MM.1S (cell line): ENCODE results near the gene DCDC2C.

ENCODE experiments used
- DNase-seq: peaks from one replicate; pipeline ENCODE4 v3.0.0-alpha.2; 2015
- H2AFZ ChIP-seq: fragments of 300-600 bp; sonication (generic); 2 replicates; pipeline ENCODE4 v1.6.0; 2016; ENCODE audit warnings: antibody characterized with exemption, low read length
- H3F3A ChIP-seq: fragments of 300-600 bp; sonication (generic); 2 replicates; pipeline ENCODE4 v1.6.1; 2016; ENCODE audit warnings: mild to moderate bottlenecking, antibody characterized with exemption, low read length, moderate library complexity, mixed read lengths; ENCODE audit not compliant: insufficient read depth
- H3K27ac ChIP-seq: fragments of 300-600 bp; sonication (generic); 2 replicates; pipeline ENCODE4 v1.5.1; 2016; ENCODE audit warnings: mild to moderate bottlenecking, low read length
- H3K27me3 ChIP-seq: fragments of 300-600 bp; sonication (generic); replicated peaks from 2 replicates; pipeline ENCODE4 v1.6.0; 2016; ENCODE audit warnings: low read length; ENCODE audit not compliant: insufficient read depth
- H3K36me3 ChIP-seq: fragments of 300-600 bp; sonication (generic); replicated peaks from 2 replicates; pipeline ENCODE4 v1.6.1; 2016; ENCODE audit warnings: mild to moderate bottlenecking, low read length, mixed read lengths; ENCODE audit not compliant: insufficient read depth
- H3K4me1 ChIP-seq: fragments of 300-600 bp; sonication (generic); 2 replicates; pipeline ENCODE4 v1.6.1; 2016; ENCODE audit warnings: low read length, mixed read lengths
- H3K4me2 ChIP-seq: fragments of 300-600 bp; sonication (generic); 2 replicates; pipeline ENCODE4 v1.6.0; 2016; ENCODE audit warnings: low read depth, low read length
- H3K4me3 ChIP-seq: fragments of 300-600 bp; sonication (generic); 2 replicates; pipeline ENCODE4 v1.5.1; 2016; ENCODE audit warnings: low read length, mixed read lengths
- H3K79me2 ChIP-seq: fragments of 300-600 bp; sonication (generic); 2 replicates; pipeline ENCODE4 v1.6.1; 2016; ENCODE audit warnings: mixed run types, low read length, mixed read lengths
- H3K9ac ChIP-seq: fragments of 300-600 bp; sonication (generic); 2 replicates; pipeline ENCODE4 v1.6.1; 2016; ENCODE audit warnings: low read length, mixed read lengths
- H3K9me2 ChIP-seq: fragments of 300-600 bp; sonication (generic); replicated peaks from 2 replicates; pipeline ENCODE4 v1.6.1; 2016; ENCODE audit warnings: mild to moderate bottlenecking, low read length, mixed read lengths; ENCODE audit not compliant: insufficient read depth
- H3K9me3 ChIP-seq: fragments of 300-600 bp; sonication (generic); replicated peaks from 2 replicates; pipeline ENCODE4 v1.6.1; 2016; ENCODE audit warnings: mild to moderate bottlenecking, low read length, mixed read lengths; ENCODE audit not compliant: insufficient read depth
- H4K20me1 ChIP-seq: fragments of 300-600 bp; sonication (generic); 2 replicates; pipeline ENCODE4 v1.6.1; 2016; ENCODE audit warnings: mild to moderate bottlenecking, low read length, moderate library complexity, mixed read lengths; ENCODE audit not compliant: insufficient read depth
- CTCF ChIP-seq: fragments of 300-600 bp; sonication (generic); IDR thresholded peaks from 2 replicates; pipeline ENCODE4 v1.5.1; 2016; ENCODE audit warnings: antibody characterized with exemption, low read length, mixed read lengths
- EZH2 ChIP-seq: fragments of 300-600 bp; sonication (generic); optimal IDR thresholded peaks from 2 replicates; pipeline ENCODE3; 2017; ENCODE audit warnings: low read depth, mild to moderate bottlenecking, antibody characterized with exemption, low read length, mixed read lengths
- EZH2phosphoT487 ChIP-seq: fragments of 300-600 bp; sonication (generic); IDR thresholded peaks from 2 replicates; pipeline ENCODE4 v1.6.1; 2018; ENCODE audit warnings: antibody characterized with exemption, low read length

DCDC2C gene

GRCh38 chr2:3777966-3778365 is 74.6 kb downstream of the DCDC2C start:
- H3K36me3 ChIP-seq = no peaks in the 10 kb centered on the region
- H3F3A ChIP-seq = no peaks in the 10 kb centered on the region
- H3K4me3 ChIP-seq = no peak overlapping the region
- no peaks in the 10 kb centered on the region for H3K4me1 ChIP-seq
- no peak overlapping the region for H2AFZ ChIP-seq
- no peaks in the 10 kb centered on the region for H3K79me2 ChIP-seq
- H3K27ac ChIP-seq = no peak overlapping the region
- no peak overlapping the region for H3K4me2 ChIP-seq
- H3K9ac ChIP-seq = no peak overlapping the region
- no peaks in the 10 kb centered on the region for H3K27me3 ChIP-seq
- H4K20me1 ChIP-seq = no peaks in the 10 kb centered on the region
- DNase-seq = no peak
- no peak for TF ChIP-seq EZH2
- TF ChIP-seq CTCF = no peak
- no peak for TF ChIP-seq EZH2phosphoT487
- H3K9me3 ChIP-seq = no peaks in the 10 kb centered on the region
- H3K9me2 ChIP-seq = no peaks in the 10 kb centered on the region

- no peaks in the 10 kb centered on the region for H4K20me1 ChIP-seq
- DNase-seq = no peak
- no peak for TF ChIP-seq CTCF
- no peak for TF ChIP-seq EZH2
- TF ChIP-seq EZH2phosphoT487 = no peak
These were observed 75.6 kb downstream of the DCDC2C start for GRCh38 chr2:3778851-3779495.

GRCh38 chr2:3779496-3780049 is 76.2 kb downstream of the DCDC2C start:
- H3F3A ChIP-seq = no peaks in the 10 kb centered on the region
- no peak overlapping the region for H3K9ac ChIP-seq
- H4K20me1 ChIP-seq = no peaks in the 10 kb centered on the region
- H3K9me3 ChIP-seq = no peaks in the 10 kb centered on the region
- no peak for DNase-seq
- no peaks in the 10 kb centered on the region for H3K36me3 ChIP-seq
- no peak overlapping the region for H3K4me3 ChIP-seq
- H3K27ac ChIP-seq = no peak overlapping the region
- H3K4me2 ChIP-seq = no peak overlapping the region
- TF ChIP-seq CTCF = no peak
- no peak for TF ChIP-seq EZH2
- TF ChIP-seq EZH2phosphoT487 = no peak
- no peaks in the 10 kb centered on the region for H3K4me1 ChIP-seq
- H2AFZ ChIP-seq = no peak overlapping the region
- no peaks in the 10 kb centered on the region for H3K79me2 ChIP-seq
- H3K9me2 ChIP-seq = no peaks in the 10 kb centered on the region
- no peaks in the 10 kb centered on the region for H3K27me3 ChIP-seq

More at GRCh38 chr2:3778851-3779495, 75.6 kb downstream of the DCDC2C start:
- Histone ChIP-seq H3K4me2 (no peak overlapping the region), H3K4me3 (no peak overlapping the region), H3K4me1 (no peaks in the 10 kb centered on the region), H3F3A (no peaks in the 10 kb centered on the region), H3K27me3 (no peaks in the 10 kb centered on the region), H3K36me3 (no peaks in the 10 kb centered on the region), H3K9ac (no peak overlapping the region), H3K27ac (no peak overlapping the region), H2AFZ (no peak overlapping the region), H3K9me2 (no peaks in the 10 kb centered on the region), H3K9me3 (no peaks in the 10 kb centered on the region), H3K79me2 (no peaks in the 10 kb centered on the region)
